SK-N-SH treated with all-trans-retinoic acid at 6 μM for 48 hours (cell line): ENCODE measurements around the gene EOLA1.

Experiments
- ARNTL ChIP-seq: fragments of 450-650 bp; formaldehyde crosslinking; IDR thresholded peaks from 2 replicates; pipeline ENCODE4 v1.5.0; 2020; ENCODE audit warnings: low read depth, mild to moderate bottlenecking, moderate library complexity, borderline replicate concordance
- BACH2 ChIP-seq: fragments of 250-450 bp; sonication (Bioruptor Pico); IDR thresholded peaks from 2 replicates; pipeline ENCODE4 v1.9.0; 2021; ENCODE audit warnings: mild to moderate bottlenecking, borderline replicate concordance
- GLIS3 ChIP-seq: fragments of 250-450 bp; sonication (Bioruptor Pico); IDR thresholded peaks from 2 replicates; pipeline ENCODE4 v1.5.0; 2020; ENCODE audit warnings: mild to moderate bottlenecking, moderate library complexity
- OSR1 ChIP-seq: fragments of 250-450 bp; sonication (Bioruptor Pico); IDR thresholded peaks from 2 replicates; pipeline ENCODE4 v1.8.0; 2022; ENCODE audit warnings: moderate library complexity, mild to moderate bottlenecking, inconsistent platforms
- PPARA ChIP-seq: fragments of 250-450 bp; sonication (Bioruptor Pico); IDR thresholded peaks from 2 replicates; pipeline ENCODE4 v1.5.0; 2020; ENCODE audit warnings: mild to moderate bottlenecking, borderline replicate concordance
- TCF4 ChIP-seq: fragments of 250-450 bp; sonication (Bioruptor Pico); IDR thresholded peaks from 2 replicates; pipeline ENCODE4 v1.8.0; 2021; ENCODE audit warnings: mild to moderate bottlenecking, moderate library complexity, borderline replicate concordance
- TOX ChIP-seq: fragments of 250-450 bp; sonication (Bioruptor Pico); IDR thresholded peaks from 2 replicates; pipeline ENCODE4 v1.8.0; 2021; ENCODE audit warnings: mild to moderate bottlenecking, moderate library complexity, borderline replicate concordance
- TSHZ2 ChIP-seq: fragments of 250-450 bp; sonication (Bioruptor Pico); IDR thresholded peaks from 2 replicates; pipeline ENCODE4 v1.5.0; 2020; ENCODE audit warnings: mild to moderate bottlenecking, moderate library complexity
- ZFP3 ChIP-seq: fragments of 250-450 bp; sonication (Bioruptor Pico); IDR thresholded peaks from 2 replicates; pipeline ENCODE4 v1.5.0; 2020; ENCODE audit warnings: mild to moderate bottlenecking, moderate library complexity
- ZFP30 ChIP-seq: fragments of 450-650 bp; formaldehyde crosslinking; IDR thresholded peaks from 2 replicates; pipeline ENCODE4 v1.5.0; 2022; ENCODE audit warnings: mild to moderate bottlenecking, moderate library complexity
- ZNF565 ChIP-seq: fragments of 450-650 bp; formaldehyde crosslinking; conservative IDR thresholded peaks from 2 replicates; pipeline ENCODE4 v1.5.0; 2020; ENCODE audit warnings: low read depth, mild to moderate bottlenecking, moderate library complexity
- TF ChIP-seq, protein P1 (sequence below): fragments of 250-450 bp; sonication (Bioruptor Pico); IDR thresholded peaks from 2 replicates; pipeline ENCODE4 v1.8.0; 2020; ENCODE audit warnings: mild to moderate bottlenecking, moderate library complexity, borderline replicate concordance
- TF ChIP-seq, protein P2 (sequence below): fragments of 250-450 bp; sonication (Bioruptor Pico); IDR thresholded peaks from 2 replicates; pipeline ENCODE4 v1.5.1; 2021; ENCODE audit warnings: mild to moderate bottlenecking, moderate library complexity

DNA sequence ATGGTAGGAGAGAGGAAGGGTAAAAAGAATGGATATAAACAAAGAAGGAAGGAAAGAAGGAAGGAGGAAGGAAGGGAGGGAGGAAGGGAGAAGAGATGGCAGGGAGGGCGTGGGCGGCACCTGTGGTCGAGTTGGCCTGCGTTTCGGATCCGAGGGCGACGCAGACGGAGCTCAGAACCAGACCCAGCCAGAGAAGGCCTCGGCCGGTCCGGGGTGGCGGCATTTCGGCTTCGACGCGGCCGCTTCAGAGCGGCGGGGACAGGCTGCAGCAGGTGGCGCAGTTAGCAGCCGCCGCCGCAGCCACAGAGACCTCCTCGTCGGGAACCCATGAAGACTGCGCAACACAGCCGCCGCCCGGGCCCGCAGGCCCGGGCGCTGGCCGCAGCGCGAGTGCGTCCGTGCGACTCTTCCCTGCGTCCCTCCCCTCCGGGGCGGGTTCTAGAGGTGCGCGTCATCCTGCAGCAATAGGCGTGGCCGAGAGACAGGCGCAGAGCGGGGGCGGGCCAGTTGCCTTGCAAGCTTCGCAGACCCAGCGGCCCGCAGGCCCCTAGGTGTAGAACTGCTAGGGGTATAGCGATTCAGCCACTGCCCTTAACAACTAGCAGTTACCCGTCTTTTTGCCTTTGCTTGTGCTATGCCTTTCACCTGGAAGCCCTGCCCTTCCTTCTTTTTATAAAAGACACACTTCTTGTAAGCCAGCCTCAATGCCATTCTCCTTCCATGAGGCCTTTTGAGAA, 35.7 kb upstream of the EOLA1 start, which contains the start of gene IDS:
- TF ChIP-seq BACH2, result no peak
- no peak for TF ChIP-seq ARNTL (CRISPR knock-in tag)
- no peak for TF ChIP-seq GLIS3 (CRISPR knock-in tag)
- TF ChIP-seq TCF4 (CRISPR knock-in tag), result no peak
- no peak for TF ChIP-seq ZFP30 (CRISPR knock-in tag)
- TF ChIP-seq, protein P1, sequence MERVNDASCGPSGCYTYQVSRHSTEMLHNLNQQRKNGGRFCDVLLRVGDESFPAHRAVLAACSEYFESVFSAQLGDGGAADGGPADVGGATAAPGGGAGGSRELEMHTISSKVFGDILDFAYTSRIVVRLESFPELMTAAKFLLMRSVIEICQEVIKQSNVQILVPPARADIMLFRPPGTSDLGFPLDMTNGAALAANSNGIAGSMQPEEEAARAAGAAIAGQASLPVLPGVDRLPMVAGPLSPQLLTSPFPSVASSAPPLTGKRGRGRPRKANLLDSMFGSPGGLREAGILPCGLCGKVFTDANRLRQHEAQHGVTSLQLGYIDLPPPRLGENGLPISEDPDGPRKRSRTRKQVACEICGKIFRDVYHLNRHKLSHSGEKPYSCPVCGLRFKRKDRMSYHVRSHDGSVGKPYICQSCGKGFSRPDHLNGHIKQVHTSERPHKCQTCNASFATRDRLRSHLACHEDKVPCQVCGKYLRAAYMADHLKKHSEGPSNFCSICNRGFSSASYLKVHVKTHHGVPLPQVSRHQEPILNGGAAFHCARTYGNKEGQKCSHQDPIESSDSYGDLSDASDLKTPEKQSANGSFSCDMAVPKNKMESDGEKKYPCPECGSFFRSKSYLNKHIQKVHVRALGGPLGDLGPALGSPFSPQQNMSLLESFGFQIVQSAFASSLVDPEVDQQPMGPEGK (CRISPR knock-in tag), result no peak
- TF ChIP-seq OSR1 (CRISPR knock-in tag), result no peak
- TF ChIP-seq, protein P2, sequence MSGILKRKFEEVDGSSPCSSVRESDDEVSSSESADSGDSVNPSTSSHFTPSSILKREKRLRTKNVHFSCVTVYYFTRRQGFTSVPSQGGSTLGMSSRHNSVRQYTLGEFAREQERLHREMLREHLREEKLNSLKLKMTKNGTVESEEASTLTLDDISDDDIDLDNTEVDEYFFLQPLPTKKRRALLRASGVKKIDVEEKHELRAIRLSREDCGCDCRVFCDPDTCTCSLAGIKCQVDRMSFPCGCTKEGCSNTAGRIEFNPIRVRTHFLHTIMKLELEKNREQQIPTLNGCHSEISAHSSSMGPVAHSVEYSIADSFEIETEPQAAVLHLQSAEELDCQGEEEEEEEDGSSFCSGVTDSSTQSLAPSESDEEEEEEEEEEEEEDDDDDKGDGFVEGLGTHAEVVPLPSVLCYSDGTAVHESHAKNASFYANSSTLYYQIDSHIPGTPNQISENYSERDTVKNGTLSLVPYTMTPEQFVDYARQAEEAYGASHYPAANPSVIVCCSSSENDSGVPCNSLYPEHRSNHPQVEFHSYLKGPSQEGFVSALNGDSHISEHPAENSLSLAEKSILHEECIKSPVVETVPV (CRISPR knock-in tag), result no peak
- no peak for TF ChIP-seq TSHZ2 (CRISPR knock-in tag)
- TF ChIP-seq TOX (CRISPR knock-in tag), result no peak
- TF ChIP-seq ZFP3, result no peak
- TF ChIP-seq PPARA (CRISPR knock-in tag), result no peak
- TF ChIP-seq ZNF565, result no peak
